Activated CD8-positive, alpha-beta memory T cell treated with anti-CD3 and anti-CD28 coated beads, Interleukin-2, amount 50 U/mL, for 4 hours (primary cell): Measurements from ENCODE around the gene OTOF.

Experiments
- DNase-seq: peaks from one replicate; pipeline ENCODE4 v3.0.0-alpha.2; 2020

OTOF gene

DNA sequence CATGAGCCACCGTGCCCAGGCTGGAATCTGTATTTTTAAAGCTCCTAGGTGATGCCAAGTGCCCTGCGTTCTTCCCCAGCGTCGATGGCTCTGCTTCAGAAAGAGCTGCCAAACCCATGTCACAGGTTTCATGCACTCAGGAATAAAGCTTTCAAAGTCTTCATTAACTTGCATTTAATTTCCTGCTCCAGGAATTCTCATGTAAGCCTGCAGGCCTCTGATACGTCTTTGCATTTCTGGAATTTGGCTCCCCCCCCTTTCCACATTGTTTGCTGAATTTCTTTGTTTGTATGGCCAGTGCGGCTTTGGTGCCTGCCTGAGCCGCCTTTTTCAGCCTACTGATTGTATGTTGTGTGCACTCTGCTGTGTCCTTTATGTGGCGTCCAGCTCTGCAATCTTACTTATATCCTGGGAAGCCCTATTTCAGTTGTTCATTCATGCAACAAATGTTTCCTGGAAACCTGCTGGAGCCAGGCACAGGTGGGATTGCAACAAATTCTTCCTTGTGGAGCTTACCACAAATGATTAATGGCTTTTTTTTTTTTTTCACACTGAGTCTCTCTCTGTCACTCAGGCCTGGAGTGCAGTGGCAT lies 17.9 kb upstream of the OTOF start:
- DNase-seq = no peak

DNA sequence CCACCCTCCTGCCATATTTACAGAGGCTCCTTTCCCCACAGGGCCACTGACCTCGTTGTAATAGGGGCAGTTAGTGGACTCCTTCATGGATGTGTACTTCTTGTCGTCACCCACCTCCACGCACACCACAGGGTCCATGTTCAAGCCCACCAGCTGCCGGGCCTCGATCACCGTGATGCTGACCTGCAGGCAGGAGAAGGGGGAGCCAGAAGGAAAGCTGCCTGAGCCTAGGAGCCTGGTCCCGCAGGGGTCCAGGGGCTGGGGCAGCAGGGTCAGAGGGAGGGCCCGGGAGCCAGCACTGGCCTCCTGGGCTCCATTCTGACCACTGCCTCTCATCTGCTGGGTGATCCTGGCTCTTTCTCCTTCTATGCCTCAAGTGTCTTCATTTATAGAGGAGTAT lies 17.0 kb upstream of the OTOF start:
- no peak for DNase-seq

DNA sequence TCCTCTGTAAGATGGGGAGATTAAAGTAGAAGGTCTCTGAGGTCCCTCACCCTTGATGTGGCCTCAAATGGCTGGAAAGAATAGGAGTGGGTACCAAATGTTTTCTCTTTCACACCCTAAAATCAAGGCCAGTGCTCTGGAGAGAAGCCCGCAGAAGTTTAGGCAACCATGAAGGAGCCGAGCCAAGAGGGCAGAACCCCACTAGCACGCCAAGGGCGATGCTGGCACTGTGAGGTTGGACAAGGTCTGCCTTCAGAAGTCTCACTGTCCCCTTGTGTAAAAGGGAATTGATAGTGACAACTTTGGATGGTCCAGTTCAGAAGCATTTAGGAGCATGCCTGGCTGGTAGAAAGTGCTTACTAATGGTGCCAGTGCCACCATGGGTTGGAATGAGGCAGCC lies 16.3 kb upstream of the OTOF start:
- DNase-seq = no peak

DNA sequence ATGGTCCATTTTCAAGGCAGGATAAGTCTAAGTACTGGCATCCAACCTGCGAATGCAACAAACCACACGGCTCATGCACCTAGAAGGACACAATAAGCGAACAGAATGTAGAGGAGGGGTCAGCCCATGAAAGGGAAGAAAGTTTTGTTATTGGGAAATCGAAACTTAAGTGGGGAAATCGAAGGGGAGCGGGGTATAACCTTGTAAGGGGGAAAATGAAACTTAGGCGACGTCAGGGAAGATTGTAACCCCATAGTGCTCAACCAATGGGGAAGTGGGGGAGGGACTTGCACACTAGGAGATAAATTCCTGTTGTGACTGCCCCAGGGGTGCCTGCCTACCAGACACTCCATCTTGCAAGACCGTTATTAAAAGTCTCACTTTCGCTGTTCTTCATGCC lies 15.6 kb upstream of the OTOF start:
- DNase-seq = no peak

DNA sequence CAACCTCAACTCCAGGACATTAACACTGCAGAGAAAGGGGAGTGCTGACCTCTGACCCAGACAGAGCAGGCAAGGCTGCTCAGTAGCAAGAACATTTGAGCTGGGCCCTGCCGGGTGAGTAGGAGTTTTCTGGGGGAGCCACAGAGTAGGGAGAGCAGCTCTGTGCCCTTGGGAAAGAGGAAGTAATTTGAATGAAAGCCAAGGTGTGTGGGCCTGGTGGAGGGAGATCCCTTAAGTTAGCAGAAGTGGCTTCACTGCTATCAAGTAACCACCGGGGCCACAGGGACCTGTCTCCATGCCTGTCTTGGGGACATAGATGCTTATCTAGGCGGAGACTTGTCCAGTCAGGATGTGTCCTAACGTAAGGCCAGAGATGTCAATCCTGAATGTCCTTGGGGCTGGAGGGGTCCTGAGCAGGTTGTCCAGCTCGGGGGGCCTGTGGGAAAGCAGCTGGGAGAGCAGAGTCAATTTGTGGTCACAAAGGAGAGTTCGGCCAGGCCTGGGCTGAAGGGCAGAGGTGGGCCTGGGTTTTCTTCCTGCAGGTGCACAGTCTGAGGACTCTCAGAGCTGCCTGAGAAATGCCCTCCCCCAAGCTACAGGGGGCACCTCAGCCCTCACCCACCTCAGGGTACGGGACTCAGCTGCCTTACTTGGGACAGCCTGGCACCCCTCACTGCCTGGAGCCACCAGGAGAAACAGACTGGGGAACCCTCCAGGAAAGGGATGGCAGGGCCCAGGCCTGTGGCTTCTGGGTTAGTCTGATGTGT lies 15.0 kb upstream of the OTOF start:
- no peak for DNase-seq

DNA sequence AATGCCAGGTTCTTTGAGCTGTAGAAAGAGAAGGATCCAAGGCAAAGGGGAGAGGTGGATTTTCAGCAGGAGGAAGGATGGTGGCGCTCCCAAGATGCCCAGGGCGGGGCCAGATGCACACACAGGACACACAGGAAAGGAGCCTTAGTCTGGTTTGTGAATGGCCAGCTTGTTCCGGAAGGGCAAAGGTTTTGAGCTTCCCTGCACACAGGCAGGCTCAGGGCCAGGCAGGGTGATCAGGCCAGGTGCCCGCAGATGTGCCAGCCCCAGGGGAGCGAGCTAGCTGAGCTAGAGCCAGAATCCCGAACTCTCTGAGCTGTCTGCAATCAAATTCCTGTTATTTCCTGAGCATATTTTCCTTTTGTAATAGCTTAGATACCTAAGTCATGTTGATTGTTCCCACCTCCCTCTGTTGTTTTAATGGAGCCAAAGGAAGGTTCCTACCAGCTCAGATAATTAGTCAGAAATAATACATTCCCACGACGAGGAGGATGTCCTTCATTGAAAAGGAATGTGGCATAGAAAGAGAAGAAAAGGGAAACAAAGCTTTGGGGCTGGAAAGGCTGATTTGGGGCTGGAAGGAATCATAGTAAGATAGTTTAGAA lies 13.7 kb upstream of the OTOF start:
- DNase-seq = no peak

DNA sequence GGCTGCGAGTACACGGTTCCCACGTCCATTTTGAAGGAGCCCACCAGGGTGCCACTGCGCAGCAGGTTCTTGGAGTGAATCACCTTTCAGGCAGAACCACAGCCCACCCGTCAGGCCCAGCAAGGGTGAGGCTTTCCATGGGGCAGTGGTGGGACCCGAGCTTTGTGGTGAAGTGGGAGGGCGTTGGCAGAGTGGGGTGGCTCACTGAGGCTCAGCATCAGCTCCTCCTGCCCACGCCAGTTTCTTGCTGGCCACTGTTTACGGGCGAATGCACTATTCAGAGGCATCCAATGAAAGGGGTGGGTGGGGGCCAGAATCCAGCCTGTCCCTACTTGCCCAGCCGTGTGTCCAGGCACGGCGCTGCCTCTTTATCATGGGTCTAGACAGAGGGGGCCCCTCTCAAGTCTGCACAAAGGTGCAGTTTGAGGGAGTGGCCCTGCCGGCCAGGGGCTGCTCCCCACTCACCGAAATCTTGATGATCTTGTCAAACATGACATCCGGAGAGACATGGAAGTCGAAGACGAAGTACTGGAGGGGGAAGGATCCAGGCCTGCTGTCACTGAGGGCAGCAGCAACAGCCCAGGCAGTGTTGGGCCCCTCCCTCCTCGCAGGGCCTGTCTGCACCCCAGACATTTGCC lies 11.4 kb upstream of the OTOF start:
- no peak for DNase-seq

DNA sequence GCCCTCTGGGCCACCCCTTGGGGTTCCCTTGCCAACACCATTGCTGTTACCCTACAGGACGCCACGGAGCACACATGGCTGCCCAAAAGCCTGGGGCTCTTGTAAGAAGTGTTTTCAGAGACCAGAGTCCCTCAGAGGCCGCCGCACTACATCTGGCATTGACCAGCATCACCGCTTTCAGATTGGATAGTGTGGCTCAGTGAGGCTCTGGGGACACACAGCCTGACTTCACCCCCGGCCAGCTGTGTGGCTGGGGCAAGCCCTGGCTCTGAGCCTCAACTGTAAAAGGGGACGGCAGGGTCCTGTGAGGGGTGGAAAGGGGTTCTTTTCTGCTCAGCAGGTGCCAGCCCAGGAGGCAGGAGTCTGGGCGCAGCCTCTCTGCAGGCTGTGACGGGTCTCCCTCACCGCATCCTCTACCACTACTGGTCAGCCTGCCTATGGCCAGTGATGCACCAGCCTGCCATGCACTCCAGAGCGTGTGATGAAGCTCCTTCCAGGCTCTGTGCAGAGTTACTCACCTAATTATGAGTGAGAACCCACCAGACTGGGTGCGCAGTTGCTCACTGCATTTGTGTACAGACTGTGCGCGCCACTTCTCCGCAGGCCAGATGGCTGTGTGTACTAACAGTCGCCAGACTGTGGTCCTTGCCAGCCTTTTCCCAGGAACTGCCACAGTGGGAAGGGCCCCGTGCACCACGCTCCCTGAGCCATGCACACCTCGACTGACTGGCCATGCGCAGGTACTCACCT lies 10.7 kb upstream of the OTOF start:
- DNase-seq = no peak

DNA sequence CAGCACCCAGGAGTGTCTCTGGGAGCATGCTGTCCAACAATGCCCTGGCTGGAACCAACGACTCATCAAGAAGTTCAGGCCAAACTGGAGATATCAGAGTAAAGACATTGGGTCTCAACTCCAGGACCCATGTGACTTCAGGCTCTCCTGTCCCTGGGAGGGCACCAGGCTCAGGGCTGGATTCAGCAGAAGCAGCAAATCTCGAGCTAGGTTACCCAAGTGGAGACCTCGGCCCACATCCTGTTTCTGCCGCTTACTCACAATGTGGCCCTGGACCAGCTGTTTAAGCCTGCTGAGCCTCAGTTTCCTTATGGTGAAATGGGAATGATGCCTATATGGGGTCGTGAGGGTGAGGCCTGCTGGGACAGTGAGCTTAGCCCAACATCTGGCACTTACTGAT lies 9.3 kb upstream of the OTOF start:
- no peak for DNase-seq

DNA sequence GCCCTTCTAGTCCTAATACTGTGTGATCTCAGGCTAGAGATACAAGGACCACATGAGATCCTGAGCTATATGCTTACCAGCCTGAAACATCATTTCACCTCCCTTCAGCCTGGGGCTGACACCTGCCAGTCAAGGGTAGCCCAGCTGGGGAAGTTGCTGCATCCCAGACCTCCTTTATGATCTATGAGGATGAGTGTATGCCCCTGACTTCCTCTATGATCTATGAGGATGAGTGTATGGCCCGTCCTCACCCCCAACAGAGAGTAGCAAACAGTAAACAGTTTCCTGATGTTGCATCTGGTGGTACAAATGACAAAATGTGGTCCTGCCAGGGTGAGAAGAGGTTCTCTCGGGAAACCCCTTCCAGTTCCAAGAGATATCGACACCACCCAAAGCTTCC lies 8.9 kb upstream of the OTOF start:
- DNase-seq = no peak

DNA sequence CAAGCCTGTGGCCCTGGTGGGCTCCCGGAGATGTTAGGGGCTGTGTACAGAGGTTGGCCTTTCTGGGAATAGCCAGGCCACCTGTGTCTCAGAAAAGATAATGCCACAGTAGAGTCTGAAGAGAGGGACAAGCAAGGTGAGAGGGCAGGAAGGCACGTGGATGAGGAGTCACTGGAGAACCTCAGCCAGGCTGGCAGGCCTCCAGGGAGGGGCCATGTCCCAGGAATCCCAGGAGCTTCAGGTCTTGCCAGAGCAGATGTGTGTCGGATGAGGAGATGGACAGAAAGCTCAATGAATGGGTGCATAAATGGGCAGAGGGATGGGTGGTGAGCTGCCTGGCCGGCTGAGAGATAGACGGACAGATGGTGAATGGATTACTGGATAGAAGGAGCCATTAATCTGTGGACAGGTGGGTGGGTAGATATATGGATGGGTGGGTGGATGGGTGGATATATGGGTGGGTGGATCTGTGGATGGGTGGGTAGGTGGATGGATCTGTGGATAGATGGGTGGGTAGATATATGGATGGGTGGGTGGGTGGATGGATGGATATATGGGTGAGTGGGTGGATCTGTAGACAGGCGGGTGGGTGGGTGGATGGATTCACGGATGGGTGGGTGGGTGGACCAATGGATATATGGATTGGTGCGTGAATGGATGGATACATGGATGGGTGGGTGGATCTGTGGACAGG lies 7.9 kb upstream of the OTOF start:
- DNase-seq = no peak

DNA sequence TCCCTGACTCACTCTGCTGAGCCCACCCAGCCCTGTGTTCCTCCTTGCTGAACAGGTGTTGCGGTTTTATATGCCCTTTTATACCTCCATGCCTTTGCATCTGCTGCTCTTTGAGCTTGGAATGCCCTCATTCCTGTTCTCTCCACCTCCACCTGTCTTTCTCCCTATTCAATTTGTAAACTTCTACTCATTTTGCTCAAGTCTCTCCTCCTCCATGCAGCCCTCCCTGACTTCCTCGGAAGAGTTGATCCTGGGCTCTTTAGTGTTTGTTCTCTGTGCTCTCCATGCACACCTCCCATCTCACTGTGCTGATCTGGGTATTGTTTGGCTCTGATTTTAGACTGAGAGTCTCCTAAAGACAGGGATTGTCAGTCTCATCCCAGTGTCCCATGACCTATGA lies 7.2 kb upstream of the OTOF start:
- no peak for DNase-seq

DNA sequence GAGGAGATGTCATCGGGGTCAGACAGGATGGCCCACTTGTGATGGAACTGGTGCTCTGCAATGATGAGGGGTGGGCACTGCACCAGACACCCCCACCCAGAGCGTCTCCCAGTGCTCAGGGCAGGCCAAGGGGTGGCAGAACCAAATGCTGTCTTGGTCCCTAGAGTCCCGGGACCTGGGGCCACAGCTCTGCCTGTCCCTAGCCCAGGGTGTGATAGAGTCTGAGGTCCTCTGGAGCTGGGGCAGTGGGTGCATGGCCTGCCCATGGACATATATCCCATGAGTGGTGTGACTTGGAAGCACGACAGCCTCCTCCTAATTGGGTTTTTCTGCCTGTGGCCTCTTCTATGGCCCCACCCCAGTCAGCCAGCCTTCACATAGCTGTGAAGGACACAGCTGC lies 6.7 kb upstream of the OTOF start:
- DNase-seq = no peak

DNA sequence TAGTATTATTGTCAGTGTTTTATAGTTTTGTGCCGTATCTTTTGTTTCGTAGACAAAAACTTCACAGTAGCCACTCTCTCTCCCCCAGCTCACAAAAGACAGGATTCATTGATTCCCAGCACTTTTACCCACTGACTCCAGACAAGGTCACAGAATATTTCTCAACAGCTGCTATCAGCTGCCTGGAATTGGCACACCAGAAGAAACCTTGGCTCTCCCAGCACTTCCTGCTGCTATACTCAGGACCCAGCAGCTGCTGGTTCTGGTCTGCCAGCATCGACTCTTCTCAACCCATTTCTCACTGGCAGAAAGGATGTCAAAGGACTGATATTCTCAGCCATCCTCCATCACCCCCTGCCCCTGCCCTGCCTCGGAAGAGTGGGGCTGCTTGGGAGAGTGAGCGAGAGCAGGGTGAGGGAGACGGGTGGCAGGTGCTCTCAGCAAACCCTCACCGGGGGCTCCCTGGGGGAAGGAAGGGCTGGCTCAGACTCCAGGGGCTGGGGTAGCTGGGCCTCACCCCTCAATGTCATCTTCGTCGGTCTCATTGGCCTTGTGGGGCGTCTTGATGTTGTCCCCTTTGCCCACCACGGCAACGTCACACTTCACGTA lies 6.1 kb upstream of the OTOF start:
- DNase-seq = no peak

DNA sequence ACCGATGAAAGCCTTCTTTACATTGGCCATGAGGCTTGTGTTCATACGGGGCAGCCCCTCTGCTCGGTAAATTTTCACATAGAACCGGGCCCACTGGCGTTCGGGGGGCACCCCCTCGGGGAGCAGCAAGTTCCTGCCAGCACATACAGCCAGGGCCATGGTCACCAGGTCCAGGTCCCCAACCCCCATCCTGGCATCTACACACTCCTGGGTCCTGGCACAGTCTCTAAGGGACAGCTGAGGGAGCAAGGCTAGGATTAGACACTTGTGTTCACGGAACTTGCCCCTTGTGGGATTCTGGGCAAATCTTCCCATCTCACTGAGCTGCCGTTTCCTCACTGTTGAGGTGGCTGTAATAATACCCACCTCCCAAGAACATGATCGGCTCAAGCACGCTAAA lies 5.6 kb upstream of the OTOF start:
- no peak for DNase-seq

DNA sequence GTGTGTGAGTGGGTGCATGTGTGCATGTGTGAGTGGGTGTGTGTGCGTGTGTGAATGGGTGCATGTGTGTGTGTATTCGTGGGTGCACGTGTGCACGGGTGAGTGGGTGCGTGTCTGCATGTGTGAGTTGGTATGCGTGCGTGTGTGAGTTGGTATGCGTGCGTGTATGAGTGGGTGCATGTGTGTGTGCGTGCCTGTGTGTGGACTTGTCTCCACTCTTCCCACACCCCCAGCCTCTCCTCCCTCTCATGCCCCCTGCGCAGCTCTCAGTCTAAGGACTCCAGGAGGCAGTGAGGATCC lies 5.1 kb upstream of the OTOF start:
- DNase-seq = no peak

DNA sequence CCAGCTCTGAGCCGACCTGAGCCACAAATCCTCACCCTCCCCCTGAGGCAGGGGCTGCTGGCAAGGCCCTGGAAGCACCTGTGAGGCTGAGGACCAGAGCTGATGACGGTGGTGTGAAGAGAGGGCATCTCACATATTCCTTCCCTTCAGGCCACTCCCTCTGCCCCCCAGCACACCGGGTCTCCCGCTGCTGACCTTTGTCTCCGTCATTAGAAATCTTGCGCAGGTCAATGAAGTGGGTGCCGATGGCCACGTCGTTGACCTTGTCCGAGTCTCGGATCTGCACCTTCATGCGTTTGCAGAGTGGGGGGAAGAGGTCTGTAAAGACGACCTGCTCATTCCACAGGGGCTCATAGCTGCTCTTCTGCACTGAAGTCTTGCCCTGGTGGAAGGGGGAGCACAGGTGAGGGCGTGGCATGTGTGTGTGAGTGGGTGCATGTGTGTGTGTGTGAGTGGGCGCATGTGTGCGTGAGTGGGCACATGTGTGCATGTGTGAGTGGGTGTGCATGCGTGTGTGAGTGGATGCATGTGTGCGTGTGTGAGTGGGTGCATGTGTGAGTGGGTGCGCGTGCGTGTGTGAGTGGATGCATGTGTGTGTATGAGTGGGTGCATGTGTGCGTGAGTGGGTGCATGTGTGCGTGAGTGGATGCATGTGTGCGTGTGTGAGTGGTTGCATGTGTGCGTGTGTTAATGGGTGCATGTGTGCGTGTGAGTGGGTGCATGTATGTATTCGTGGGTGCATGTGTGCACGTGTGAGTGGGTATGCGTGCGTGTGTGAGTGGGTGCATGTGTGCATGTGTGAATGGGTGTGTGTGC lies 4.5 kb upstream of the OTOF start:
- no peak for DNase-seq

DNA sequence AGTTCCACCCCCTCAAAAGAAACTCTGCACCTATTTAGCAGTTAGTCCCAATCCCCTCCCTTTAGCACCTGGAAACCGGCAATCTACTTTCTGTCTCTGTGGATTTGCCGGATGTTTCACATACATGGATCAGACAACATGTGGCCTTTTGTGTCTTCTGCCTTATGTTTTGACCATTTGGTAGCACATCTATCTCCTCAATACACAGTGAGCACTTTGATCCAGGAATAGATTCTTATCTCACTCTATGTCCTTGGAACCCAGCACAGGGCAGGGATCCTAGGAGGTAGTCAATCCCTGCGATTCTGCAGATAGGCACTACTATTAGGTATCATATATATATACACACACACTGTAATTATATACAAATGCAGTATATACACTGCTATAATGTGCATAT lies 3.8 kb upstream of the OTOF start:
- no peak for DNase-seq

DNA sequence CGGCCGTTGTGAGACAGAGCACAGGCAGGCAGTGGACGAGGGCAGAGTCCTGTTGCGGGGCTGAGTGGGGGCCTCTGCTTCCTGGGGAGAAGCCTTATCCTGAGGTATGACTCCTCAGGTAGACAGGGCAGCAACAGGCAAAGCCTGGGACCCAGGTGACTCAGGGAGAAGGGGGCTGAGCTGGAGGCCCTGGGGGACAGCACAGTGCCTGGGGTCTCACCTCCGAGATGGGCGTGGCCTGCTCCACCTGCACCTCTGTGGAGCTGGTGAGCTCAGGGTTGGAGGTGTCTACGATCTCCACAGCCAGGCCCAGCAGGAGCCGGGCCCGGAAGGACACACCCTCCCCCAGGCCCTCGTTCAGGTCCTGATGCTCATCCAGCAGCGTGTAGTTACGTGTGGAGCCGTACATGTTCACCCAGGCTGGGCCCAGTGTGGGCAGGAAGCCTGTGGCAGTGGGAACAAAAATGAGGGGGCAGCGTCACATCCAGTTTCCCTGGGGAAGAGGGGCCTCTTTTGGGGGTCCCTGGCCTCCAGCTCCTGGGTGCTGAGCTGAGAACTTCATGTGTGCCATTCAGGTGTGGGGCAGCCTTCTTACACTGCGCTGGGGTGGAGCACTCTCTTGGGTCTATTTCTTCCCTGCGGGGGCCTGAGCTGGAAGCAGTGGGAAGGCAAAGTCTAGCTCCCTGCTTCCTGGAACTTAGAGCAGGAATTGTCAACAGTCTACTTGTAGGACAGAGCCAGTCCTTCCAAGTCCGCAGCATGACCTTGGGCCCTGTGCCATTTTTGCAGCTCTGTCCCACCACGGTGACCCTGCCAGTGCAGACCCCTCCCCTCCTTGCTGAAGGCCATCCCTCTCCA lies 2.9 kb upstream of the OTOF start:
- no peak for DNase-seq

DNA sequence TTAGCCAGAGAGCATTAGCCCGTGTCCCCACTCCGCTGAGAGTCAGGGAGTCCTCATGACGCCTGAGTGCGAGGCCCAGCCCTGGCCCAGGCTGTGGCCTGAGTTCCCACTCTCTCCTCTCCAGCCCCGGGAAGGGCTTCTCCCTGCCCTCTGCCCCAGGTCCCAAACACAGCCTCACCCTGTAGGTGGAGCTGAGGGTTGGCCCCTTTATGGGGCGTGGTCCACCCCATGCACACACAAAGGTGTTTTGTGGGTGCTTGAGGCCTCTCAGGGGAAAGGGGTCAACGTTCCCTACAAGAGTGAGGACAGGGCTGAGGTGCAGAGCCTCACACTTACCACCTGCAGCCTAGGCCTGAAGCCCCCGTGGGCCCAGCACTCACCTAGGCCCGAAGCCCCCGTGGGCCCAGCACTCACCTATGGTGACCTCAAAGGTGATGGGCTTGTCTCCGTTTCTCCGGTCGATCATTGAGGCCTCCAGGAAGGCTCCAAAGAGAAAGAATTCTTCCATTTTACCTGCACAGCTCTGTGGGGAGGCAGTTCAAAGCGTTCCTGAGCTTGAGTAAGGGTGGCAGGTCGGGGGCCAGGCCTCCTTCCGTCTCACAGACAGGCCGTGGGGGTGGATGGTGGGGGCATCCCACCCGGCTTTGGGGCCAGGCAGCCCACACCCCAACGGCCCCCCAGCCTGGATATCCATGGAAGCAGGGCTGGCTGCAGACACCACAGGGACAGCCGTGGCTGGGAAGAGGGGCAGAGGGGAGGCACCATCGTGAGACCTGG lies 2.1 kb upstream of the OTOF start:
- DNase-seq = no peak
